D721Med (cell line): ENCODE measurements around the gene TEX19.

Experiments
- DNase-seq: peaks from one replicate; pipeline ENCODE4 v3.0.0; 2011; ENCODE audit warnings: low spot score; ENCODE audit not compliant: insufficient read length
- FAIRE-seq: peaks from 2 replicates; lab custom pipeline; 2011; peaks lifted over from hg19 to GRCh38; lab: Jason Lieb, UNC
- TF ChIP-seq, protein P1 (sequence below): IDR thresholded peaks from 2 replicates; pipeline ENCODE4 v1.5.1; 2012; ENCODE audit warnings: mild to moderate bottlenecking, control low read depth; ENCODE audit not compliant: insufficient read depth; ENCODE audit errors: missing control alignments

Gene TEX19, protein sequence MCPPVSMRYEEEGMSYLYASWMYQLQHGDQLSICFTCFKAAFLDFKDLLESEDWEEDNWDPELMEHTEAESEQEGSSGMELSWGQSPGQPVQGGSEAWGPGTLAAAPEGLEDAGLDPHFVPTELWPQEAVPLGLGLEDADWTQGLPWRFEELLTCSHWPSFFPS

DNA sequence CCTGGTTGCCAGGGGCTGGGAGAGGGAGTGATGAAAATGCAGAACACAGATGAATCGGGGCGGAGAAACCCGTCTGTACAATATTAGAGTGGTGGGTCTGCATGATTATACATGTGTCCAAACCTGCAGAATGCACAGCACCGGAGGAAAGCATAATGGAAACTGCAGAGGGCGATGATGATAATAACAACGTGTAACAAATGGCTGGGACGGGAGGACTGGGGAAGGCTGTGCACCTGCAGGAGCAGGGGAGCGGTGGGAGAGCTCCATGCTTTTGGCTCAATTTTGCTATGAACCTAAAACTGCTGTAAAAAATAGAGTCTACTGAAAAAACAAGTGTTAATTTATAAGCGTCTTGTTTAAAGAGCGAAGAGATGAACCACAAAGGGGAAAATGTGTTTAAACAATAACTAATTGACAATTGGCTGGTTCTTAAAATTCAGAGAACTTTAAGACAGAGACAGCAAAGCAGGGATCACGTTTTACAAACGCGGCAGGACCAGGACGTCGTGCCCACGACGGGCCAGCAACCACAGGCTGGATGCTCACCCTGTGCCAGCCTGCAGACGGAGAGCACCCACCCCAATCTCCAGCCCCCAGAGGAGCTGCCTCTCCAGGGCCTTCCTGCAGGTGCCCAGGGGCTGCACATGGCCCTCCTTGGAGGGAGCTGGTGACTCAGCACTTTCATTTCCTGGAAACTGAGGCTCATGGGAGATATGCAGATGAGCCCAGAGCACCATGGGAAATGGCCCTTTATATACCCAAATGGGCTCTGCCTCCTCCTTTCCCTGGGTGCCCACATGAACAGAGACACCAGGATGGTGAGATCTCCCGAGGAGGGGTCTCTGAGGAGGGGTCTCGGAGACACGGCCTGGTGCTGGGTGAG is at the start of gene TEX19:
TEX19 (plus strand) TSS at position 783 of the 886 bp plus-strand sequence. CDS start 2,904 bp downstream, outside the sequence.
- TF ChIP-seq, protein P1, sequence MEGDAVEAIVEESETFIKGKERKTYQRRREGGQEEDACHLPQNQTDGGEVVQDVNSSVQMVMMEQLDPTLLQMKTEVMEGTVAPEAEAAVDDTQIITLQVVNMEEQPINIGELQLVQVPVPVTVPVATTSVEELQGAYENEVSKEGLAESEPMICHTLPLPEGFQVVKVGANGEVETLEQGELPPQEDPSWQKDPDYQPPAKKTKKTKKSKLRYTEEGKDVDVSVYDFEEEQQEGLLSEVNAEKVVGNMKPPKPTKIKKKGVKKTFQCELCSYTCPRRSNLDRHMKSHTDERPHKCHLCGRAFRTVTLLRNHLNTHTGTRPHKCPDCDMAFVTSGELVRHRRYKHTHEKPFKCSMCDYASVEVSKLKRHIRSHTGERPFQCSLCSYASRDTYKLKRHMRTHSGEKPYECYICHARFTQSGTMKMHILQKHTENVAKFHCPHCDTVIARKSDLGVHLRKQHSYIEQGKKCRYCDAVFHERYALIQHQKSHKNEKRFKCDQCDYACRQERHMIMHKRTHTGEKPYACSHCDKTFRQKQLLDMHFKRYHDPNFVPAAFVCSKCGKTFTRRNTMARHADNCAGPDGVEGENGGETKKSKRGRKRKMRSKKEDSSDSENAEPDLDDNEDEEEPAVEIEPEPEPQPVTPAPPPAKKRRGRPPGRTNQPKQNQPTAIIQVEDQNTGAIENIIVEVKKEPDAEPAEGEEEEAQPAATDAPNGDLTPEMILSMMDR, result peak; percentile 40
- DNase-seq (no peak), FAIRE-seq (no peak)

DNA sequence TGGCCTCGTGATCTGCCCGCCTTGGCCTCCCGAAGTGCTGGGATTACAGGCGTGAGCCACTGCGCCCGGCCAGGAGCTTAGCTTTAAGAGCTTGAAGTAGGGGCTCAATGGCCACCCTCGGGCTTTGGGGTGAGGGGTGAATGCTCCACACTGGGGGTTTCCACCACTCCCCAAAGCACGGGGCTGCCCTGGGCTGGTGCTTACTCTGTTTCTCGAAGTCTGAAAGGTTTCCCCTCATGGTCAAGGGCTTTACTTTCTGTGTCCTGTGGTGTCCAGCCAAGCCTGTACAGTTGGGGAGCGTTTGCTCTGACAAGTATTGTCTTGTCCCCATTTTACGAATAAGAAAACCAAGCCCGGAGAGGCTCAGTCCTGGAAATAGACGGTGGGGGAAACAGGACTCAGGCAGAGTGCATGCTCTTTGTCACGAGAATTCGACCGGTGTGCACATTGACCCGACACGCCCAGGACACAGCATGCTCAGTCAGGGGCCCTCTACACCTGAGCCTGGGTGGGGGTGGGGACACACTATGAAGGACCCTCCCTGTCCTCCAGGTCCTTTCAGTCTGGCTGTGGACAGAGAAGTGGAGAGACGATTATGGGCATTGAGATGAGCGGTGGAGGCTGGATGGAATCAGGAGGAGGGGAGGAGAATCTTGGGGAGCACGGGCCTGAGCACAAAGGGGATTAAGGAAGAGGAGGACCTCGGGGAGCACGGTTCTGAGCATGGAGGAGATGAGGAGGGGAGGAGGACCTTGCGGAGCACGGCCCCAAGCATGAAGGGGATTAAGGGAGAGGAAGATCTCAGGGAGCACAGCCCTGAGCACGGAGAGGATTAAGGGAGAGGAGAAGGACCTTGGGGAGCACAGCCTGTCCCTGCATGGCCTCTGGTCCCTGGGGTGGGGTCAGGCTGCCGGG is 49.1 kb upstream of the TEX19 start:
- no peak for DNase-seq
- TF ChIP-seq, protein P1, result no peak
- FAIRE-seq, result no peak

DNA sequence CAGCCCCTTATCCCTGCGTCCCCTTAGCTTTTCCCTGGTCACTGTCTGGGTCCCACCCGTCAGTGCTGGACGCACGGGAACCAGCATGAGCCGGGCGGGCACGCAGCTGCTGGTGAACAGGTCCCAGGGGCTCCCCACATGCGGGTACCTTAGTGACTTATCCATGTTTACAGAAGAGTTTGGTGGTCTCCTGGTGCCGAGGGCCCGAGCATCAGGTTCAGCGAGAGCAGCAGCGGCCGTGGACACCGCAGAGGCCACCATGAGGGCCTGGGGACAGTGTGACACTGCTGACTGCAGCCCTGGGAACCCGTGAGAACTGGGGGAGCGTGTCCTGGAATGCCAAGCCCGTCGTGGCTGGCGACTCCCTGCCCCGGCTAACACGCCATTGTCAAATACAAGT is 48.2 kb upstream of the TEX19 start:
- TF ChIP-seq, protein P1, result no peak
- DNase-seq (no peak), FAIRE-seq (no peak)

DNA sequence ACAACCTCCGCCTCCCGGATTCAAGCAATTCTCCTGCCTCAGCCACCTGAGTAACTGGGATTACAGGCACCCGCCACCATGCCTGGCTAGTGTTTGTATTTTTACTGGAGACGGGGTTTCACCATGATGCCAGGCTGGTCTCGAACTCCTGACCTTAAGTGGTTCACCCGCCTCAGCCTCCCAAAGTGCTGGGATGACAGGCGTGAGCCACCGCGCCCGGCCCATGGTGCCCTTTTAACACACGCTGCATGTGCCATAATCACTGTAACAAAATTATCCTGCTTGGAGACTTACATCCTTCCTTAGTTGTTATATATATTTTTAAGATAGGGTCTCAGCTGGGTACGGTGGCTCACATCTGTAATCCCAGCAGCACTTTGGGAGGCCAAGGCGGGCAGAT is 47.1 kb upstream of the TEX19 start:
- TF ChIP-seq, protein P1, result no peak
- DNase-seq (no peak), FAIRE-seq (no peak)

DNA sequence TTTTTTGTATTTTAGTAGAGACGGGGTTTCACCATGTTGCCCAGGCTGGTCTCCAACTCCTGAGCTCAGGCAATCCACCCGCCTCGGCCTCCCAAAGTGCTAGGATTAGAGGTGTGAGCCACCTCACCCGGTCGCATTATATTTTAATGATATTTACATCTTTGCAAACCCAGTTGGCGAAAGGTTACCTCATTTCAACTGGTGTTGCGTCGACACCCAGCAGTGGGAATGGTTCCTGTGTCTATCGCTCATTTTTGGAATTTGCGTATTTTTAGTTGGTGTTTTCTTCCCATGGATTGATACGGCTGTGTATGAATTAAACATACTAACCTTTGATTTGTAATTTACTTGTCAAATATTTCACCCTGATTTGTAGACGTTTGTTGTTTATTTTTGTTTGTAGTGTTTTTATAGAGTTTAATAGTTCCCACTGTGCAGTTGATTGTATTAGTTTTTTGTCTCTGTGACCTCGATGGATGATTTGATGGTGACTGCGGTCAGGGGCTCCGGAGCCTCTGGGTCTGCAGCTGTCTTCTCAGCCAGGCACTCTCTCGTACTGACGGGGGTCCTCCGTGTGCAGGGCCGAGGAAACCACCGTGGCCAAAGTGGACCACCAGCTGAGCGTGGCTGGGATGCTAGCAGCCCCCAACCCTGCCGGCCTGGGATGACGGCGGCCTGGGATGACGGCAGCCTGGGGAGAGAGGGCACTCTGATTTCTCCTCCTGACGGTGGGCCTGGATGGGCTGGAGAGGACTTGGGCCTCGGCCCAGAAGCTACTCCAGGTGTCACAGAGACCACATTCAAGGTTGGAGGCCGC is 45.6 kb upstream of the TEX19 start:
- FAIRE-seq (no peak), DNase-seq (no peak)
- TF ChIP-seq, protein P1, result no peak

DNA sequence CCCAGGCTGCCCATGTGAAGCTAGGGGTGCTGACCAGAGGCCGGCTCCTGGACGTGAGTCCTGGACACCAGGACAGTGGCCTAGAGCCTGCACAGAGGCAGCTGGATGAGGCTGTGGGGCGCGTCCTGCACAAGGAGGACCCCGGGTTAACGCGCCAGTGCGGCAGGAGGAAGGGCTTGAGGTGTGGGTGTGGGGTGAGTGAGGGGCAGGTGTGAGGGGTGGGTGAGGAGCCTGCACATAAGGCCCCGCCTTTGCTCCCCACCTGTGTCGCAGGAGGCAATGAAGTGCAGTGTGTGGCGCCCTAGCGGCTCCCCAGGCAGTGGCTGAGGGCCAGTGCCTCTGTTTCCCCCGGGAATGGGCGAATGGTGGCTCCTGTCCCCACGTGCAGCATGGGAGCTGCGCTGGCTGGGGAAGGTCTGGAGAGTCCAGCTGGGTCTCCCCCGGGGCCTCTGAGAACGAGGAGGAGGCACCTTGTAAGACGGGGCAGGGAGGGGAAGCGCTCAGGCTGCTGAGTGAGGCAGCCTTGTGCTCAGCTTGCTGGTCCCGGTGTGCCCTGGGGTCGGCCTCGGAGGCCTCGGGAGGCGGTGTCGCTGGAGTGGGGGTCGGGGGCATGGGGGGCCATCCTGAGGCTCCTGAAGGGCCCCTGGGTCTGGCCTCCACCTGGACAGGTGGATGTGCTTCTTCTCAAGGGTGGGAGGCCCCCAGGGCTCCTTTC is 44.9 kb upstream of the TEX19 start:
- no peak for FAIRE-seq
- DNase-seq, result no peak
- TF ChIP-seq, protein P1, result no peak
